ENCODE results near the gene AFF3. TPM values are rescaled to one million over a fixed set of nuclear protein-coding genes. Genes with fewer than 3 reads are reported as not detected.

The AFF3 gene
- total RNA-seq, 1 experiment from 2014 or later: 0.22 TPM

DNA sequence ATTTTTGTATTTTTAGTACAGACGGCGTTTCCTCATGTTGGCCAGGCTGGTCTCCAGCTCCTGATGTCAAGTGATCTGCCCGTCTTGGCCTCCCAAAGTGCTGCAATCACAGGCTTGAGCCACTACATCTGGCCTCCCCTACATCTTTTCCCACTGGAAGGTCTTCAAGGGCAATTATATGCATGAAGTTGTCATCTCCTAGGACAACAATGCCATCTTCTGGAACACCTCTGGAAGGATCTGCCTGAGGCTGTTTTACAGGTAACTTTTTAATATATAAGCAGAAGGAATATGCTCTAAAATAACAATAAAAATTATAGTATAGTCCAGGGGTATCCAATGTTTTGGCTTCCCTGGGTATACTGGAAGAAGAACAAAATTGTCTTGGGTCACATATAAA is 321.4 kb downstream of the AFF3 start:
- Mint-ChIP-seq H3K27me3 (ENCODE audit: low read depth) (peaks cover 2% of the 10 kb centered on the region; the same call in 1 of the 2 replicates), H3K27ac (0 out of 7 replicates have a peak overlapping the region, but pooled peaks of 1 of the 3 experiments have one; percentile 18)

More for the DNA sequence above, 321.4 kb downstream of the AFF3 start:
- Histone ChIP-seq H3K27me3 (ENCODE audit: insufficient read depth, low read length) (no peaks in the 10 kb centered on the region), H2BK120ac (ENCODE audit: low read depth, low read length, poor library complexity, severe bottlenecking) (no peak overlapping the region), H3T11ph (ENCODE audit: low read length) (no peak overlapping the region), H4K5ac (ENCODE audit: insufficient read length, low read depth, low read length) (no peak overlapping the region), H4K20me1 (ENCODE audit: control insufficient read depth, insufficient read depth, insufficient read length) (no peaks in the 10 kb centered on the region), H3K18ac (ENCODE audit: insufficient read length, low read depth, low read length) (no peak overlapping the region), H3K23me2 (ENCODE audit: insufficient read length, low read depth, low read length, poor library complexity, severe bottlenecking) (no peaks in the 10 kb centered on the region), H4K91ac (ENCODE audit: insufficient read length, low read depth, low read length) (no peak overlapping the region), H3K27ac (ENCODE audit: insufficient read length, low read depth, low read length) (no peak overlapping the region), H2BK15ac (ENCODE audit: low read depth, low read length) (no peak overlapping the region), H2BK20ac (ENCODE audit: low read depth, low read length, poor library complexity, severe bottlenecking) (no peak overlapping the region), H2BK5ac (ENCODE audit: insufficient read length, low read length) (no peak overlapping the region), H3K4me1 (ENCODE audit: insufficient read depth, low read length) (no peaks in the 10 kb centered on the region), H3K9me3 (ENCODE audit: control insufficient read depth, low read depth, low read length) (no peaks in the 10 kb centered on the region), H3K79me2 (ENCODE audit: insufficient read depth, low read length) (no peaks in the 10 kb centered on the region), H3K9ac (ENCODE audit: extremely low read depth, insufficient read length, low read length) (no peak overlapping the region), H3K4me2 (ENCODE audit: insufficient read depth, insufficient read length, low read length) (no peak overlapping the region), H3K4ac (ENCODE audit: low read depth, low read length) (no peak overlapping the region), H2AK5ac (ENCODE audit: insufficient read length, low read length) (no peak overlapping the region), H3K56ac (ENCODE audit: insufficient read length, low read depth, low read length) (no peak overlapping the region), H3K14ac (ENCODE audit: insufficient read depth, low read length) (no peak overlapping the region), H3K79me1 (ENCODE audit: insufficient read depth, low read depth, low read length, poor library complexity, severe bottlenecking) (no peaks in the 10 kb centered on the region), H2AFZ (ENCODE audit: low read length) (no peak overlapping the region), H3K23ac (ENCODE audit: insufficient read length, low read depth, low read length) (no peak overlapping the region), H2BK12ac (ENCODE audit: insufficient read length, low read depth, low read length) (no peak overlapping the region), H4K8ac (replicated peaks; ENCODE audit: insufficient read length, low read depth, low read length) (no peak overlapping the region)
- no peaks in the 10 kb centered on the region; a peak in 1 of 5 replicates for H3K9me3 Mint-ChIP-seq
- TF ChIP-seq, protein P1, sequence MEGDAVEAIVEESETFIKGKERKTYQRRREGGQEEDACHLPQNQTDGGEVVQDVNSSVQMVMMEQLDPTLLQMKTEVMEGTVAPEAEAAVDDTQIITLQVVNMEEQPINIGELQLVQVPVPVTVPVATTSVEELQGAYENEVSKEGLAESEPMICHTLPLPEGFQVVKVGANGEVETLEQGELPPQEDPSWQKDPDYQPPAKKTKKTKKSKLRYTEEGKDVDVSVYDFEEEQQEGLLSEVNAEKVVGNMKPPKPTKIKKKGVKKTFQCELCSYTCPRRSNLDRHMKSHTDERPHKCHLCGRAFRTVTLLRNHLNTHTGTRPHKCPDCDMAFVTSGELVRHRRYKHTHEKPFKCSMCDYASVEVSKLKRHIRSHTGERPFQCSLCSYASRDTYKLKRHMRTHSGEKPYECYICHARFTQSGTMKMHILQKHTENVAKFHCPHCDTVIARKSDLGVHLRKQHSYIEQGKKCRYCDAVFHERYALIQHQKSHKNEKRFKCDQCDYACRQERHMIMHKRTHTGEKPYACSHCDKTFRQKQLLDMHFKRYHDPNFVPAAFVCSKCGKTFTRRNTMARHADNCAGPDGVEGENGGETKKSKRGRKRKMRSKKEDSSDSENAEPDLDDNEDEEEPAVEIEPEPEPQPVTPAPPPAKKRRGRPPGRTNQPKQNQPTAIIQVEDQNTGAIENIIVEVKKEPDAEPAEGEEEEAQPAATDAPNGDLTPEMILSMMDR (conservative IDR thresholded peaks at IDR 0.05): peak; percentile 33; the same call in 1 of the 3 replicates
- no peaks in the 10 kb centered on the region; a peak in 1 of 7 replicates for H3K36me3 Mint-ChIP-seq (ENCODE audit: insufficient read depth in 1 of 3, low read depth in 3 of 3)
- no peak overlapping the region for H3K4me3 Mint-ChIP-seq
- H3K4me1 Mint-ChIP-seq: peaks cover 17% of the 10 kb centered on the region in 2 experiments
- WGBS (ENCODE audit: extremely low coverage, insufficient read length, low lambda C conversion rate): no CpG with 5 or more reads among the region's 3 CpGs
- DNase-seq: no peak
